ENCODE results near the gene ASCC2.

- TF ChIP-seq NFIC (IDR thresholded peaks at IDR 0.05) (no peak), RAD21 (IDR thresholded peaks at IDR 0.05; ENCODE audit: low read depth) (no peak), EP300 (IDR thresholded peaks at IDR 0.05; ENCODE audit: borderline replicate concordance) (no peak), REST (IDR thresholded peaks at IDR 0.05; ENCODE audit: low read depth) (no peak), FOXM1 (IDR thresholded peaks at IDR 0.05; ENCODE audit: borderline replicate concordance, low read depth) (no peak), TEAD4 (IDR thresholded peaks at IDR 0.05) (no peak), ZBTB7A (IDR thresholded peaks at IDR 0.05; ENCODE audit: low read depth) (no peak)
These were observed 36.3 kb downstream of the ASCC2 start for GRCh38 chr22:29801796-29802195.
